Natural killer cell (primary cell): ENCODE measurements around the gene ZNF521. TPM values are rescaled to one million over a fixed set of nuclear protein-coding genes. Genes with fewer than 3 reads are reported as not detected.

Source experiments
- ATAC-seq, 3 donors: fragments of 150-1000 bp in 2 of 3; fragments of 200-7000 bp in 1 of 3; cut with Tn5 transposase; 1 replicate in 1 of 3; 2 replicates in 2 of 3; pipeline ENCODE4 v1.10.0; 2021; ENCODE audit warnings: mild to moderate bottlenecking in 2 of 3, moderate library complexity in 2 of 3
- DNase-seq, 2 donors: peaks; one replicate each; pipeline versions ENCODE4 v3.0.0 to v3.0.0-alpha.2; 2013 to 2021; ENCODE audit warnings: mixed read lengths in 1 of 2
- H3K27ac ChIP-seq: one replicate; pipeline ENCODE4 v1.5.1; 2013; ENCODE audit warnings: mild to moderate bottlenecking, low read length
- H3K27me3 ChIP-seq: one replicate; pipeline ENCODE4 v1.6.1; 2013; ENCODE audit warnings: low read length; ENCODE audit not compliant: control insufficient read depth, insufficient read depth
- H3K36me3 ChIP-seq: one replicate; pipeline ENCODE4 v1.6.1; 2013; ENCODE audit warnings: low read length; ENCODE audit not compliant: control insufficient read depth, insufficient read depth
- H3K4me1 ChIP-seq: one replicate; pipeline ENCODE4 v1.6.1; 2013; ENCODE audit warnings: low read length; ENCODE audit not compliant: control insufficient read depth, insufficient read depth
- H3K4me3 ChIP-seq: one replicate; pipeline ENCODE4 v1.5.1; 2013; ENCODE audit warnings: low read length
- H3K9me3 ChIP-seq: one replicate; pipeline ENCODE4 v1.6.1; 2013; ENCODE audit warnings: low read length; ENCODE audit not compliant: control insufficient read depth, insufficient read depth
- H3K27ac Mint-ChIP-seq, 2 donors: one replicate each; pipeline ENCODE4 v1.8.0; 2022; ENCODE audit warnings: mild to moderate bottlenecking in 2 of 2, mixed read lengths in 2 of 2, moderate library complexity in 1 of 2
- H3K27me3 Mint-ChIP-seq, 2 donors: one replicate each; pipeline ENCODE4 v1.8.0; 2022; ENCODE audit warnings: low read depth in 2 of 2, mixed read lengths in 2 of 2
- H3K36me3 Mint-ChIP-seq: one replicate; pipeline ENCODE4 v1.8.0; 2022; ENCODE audit warnings: mixed read lengths
- H3K4me1 Mint-ChIP-seq, 2 donors: one replicate each; pipeline ENCODE4 v1.8.0; 2022; ENCODE audit warnings: mixed read lengths in 2 of 2
- H3K4me3 Mint-ChIP-seq: one replicate; pipeline ENCODE4 v1.8.0; 2022; ENCODE audit warnings: mild to moderate bottlenecking, moderate library complexity, mixed read lengths
- H3K9me3 Mint-ChIP-seq, 2 donors: one replicate each; pipeline ENCODE4 v1.8.0; 2022; ENCODE audit warnings: mixed read lengths in 2 of 2
- CTCF ChIP-seq: fragments of 200-600 bp; IDR thresholded peaks from one replicate; pipeline ENCODE4 v1.8.0; 2022; ENCODE audit warnings: antibody characterized with exemption
- WGBS: methylation state at CpG from one replicate; pipeline ENCODE4 v1.1.7; 2013; ENCODE audit warnings: missing lambda C conversion rate; ENCODE audit not compliant: insufficient coverage; 5-methylcytosine and 5-hydroxymethylcytosine counted together
- intact Hi-C: fragments of 100-400 bp; cut with micrococcal nuclease; formaldehyde crosslinking; loops from one replicate; pipeline ENCODE4 v1.14.2; 2022
- total RNA-seq, 4 donors: library from RNA; stranded (reverse); fragments of 120-200 nt in 1 of 4; gene quantifications; one replicate each; pipeline versions ENCODE4 v1.2.3 to v1.2.4, GENCODE V29; 2013 to 2022

Gene ZNF521
- total RNA-seq, 3 donors from 2014 or later (not counting 1 experiment from before 2014, with no cell fraction given), result 0.19 to 3.5 (median 0.54) TPM

GRCh38 chr18:25256439-25256838 lies 95.5 kb downstream of the ZNF521 start:
- H3K27ac Mint-ChIP-seq, result no peak overlapping the region
- intact Hi-C loops, result loop anchor here (10.0 kb wide), 1 partner anchor 48 kb away; no protein-coding TSS in a partner anchor
- no peaks in the 10 kb centered on the region for H3K36me3 Mint-ChIP-seq
- peaks cover 3 to 6% of the 10 kb centered on the region in 2 donors for H3K27me3 Mint-ChIP-seq
- Histone ChIP-seq H3K4me1 (no peaks in the 10 kb centered on the region), H3K27ac (no peak overlapping the region), H3K9me3 (no peaks in the 10 kb centered on the region), H3K36me3 (no peaks in the 10 kb centered on the region), H3K4me3 (no peak overlapping the region), H3K27me3 (no peaks in the 10 kb centered on the region)
- ATAC-seq (no peak), DNase-seq (no peak)
- TF ChIP-seq CTCF, result no peak
- H3K4me3 Mint-ChIP-seq, result no peak overlapping the region
- 92% methylated on average over 4 of the region's 4 CpGs for WGBS
- no peaks in the 10 kb centered on the region for H3K4me1 Mint-ChIP-seq
- peaks cover 0 to 2% of the 10 kb centered on the region in 2 donors for H3K9me3 Mint-ChIP-seq

- Histone ChIP-seq H3K9me3 (no peaks in the 10 kb centered on the region), H3K4me1 (no peaks in the 10 kb centered on the region), H3K27ac (no peak overlapping the region), H3K27me3 (no peaks in the 10 kb centered on the region), H3K36me3 (no peaks in the 10 kb centered on the region), H3K4me3 (no peak overlapping the region)
- Mint-ChIP-seq H3K27ac (no peak overlapping the region), H3K27me3 (peaks cover 0 to 6% of the 10 kb centered on the region in 2 donors), H3K9me3 (peaks cover 0 to 2% of the 10 kb centered on the region in 2 donors), H3K4me3 (no peak overlapping the region), H3K4me1 (no peaks in the 10 kb centered on the region), H3K36me3 (no peaks in the 10 kb centered on the region)
- TF ChIP-seq CTCF, result no peak
- WGBS, result 88% methylated on average over 1 of the region's 1 CpG
- ATAC-seq (no peak), DNase-seq (no peak)
- intact Hi-C loops, result loop anchor here (10.0 kb wide), 1 partner anchor 51 kb away; no protein-coding TSS in a partner anchor
Measured at GRCh38 chr18:25253779-25254178, 98.2 kb downstream of the ZNF521 start.

- no peak overlapping the region for H3K4me3 ChIP-seq
- Mint-ChIP-seq H3K4me1 (no peaks in the 10 kb centered on the region), H3K27ac (no peak overlapping the region), H3K27me3 (peaks cover 0 to 6% of the 10 kb centered on the region in 2 donors), H3K9me3 (peaks cover 0 to 2% of the 10 kb centered on the region in 2 donors), H3K36me3 (no peaks in the 10 kb centered on the region), H3K4me3 (no peak overlapping the region)
- no peak overlapping the region for H3K27ac ChIP-seq
- H3K9me3 ChIP-seq, result no peaks in the 10 kb centered on the region
- DNase-seq (no peak), ATAC-seq (no peak)
- H3K27me3 ChIP-seq, result no peaks in the 10 kb centered on the region
- H3K4me1 ChIP-seq, result no peaks in the 10 kb centered on the region
- TF ChIP-seq CTCF, result no peak
- WGBS, result 100% methylated on average over 1 of the region's 1 CpG
- intact Hi-C loops, result loop anchor here (10.0 kb wide), 1 partner anchor 52 kb away; no protein-coding TSS in a partner anchor
- H3K36me3 ChIP-seq, result no peaks in the 10 kb centered on the region
Measured at GRCh38 chr18:25253136-25253535, 98.8 kb downstream of the ZNF521 start.

- no peaks in the 10 kb centered on the region for H3K36me3 ChIP-seq
- no peaks in the 10 kb centered on the region for H3K27me3 ChIP-seq
- ATAC-seq (no peak), DNase-seq (no peak)
- H3K27ac Mint-ChIP-seq, result no peak overlapping the region
- H3K36me3 Mint-ChIP-seq, result no peaks in the 10 kb centered on the region
- H3K27me3 Mint-ChIP-seq, result peaks cover 0 to 6% of the 10 kb centered on the region in 2 donors
- H3K4me3 ChIP-seq, result no peak overlapping the region
- H3K4me1 Mint-ChIP-seq, result no peaks in the 10 kb centered on the region
- intact Hi-C loops, result loop anchor here (10.0 kb wide), 1 partner anchor 54 kb away; no protein-coding TSS in a partner anchor
- no peak overlapping the region for H3K27ac ChIP-seq
- no peaks in the 10 kb centered on the region for H3K9me3 ChIP-seq
- H3K4me1 ChIP-seq, result no peaks in the 10 kb centered on the region
- WGBS, result 91% methylated on average over 4 of the region's 4 CpGs
- TF ChIP-seq CTCF, result no peak
- peaks cover 0 to 2% of the 10 kb centered on the region in 2 donors for H3K9me3 Mint-ChIP-seq
- H3K4me3 Mint-ChIP-seq, result no peak overlapping the region
Measured at GRCh38 chr18:25251068-25251467, 100.9 kb downstream of the ZNF521 start.
